A549 (cell line): ENCODE data around the gene SPDYE16.
"Not testable (repeated sequence)": the region's sequence is repeated elsewhere in the genome, so short reads cannot be mapped to it uniquely, and the experiment has no call there.

ENCODE experiments used
- BHLHE40 ChIP-seq: IDR thresholded peaks from 2 replicates; pipeline ENCODE4 v1.6.1; 2012; ENCODE audit warnings: low read depth, low read length, inconsistent platforms
- CHD4 ChIP-seq: fragments of 200-600 bp; sonication (generic); IDR thresholded peaks from 2 replicates; pipeline ENCODE4 v1.6.1; 2016; ENCODE audit warnings: antibody characterized with exemption, mild to moderate bottlenecking, borderline replicate concordance
- JUN ChIP-seq, 2 experiments: fragments of >200 bp; sonication (Bioruptor Twin); formaldehyde crosslinking; IDR thresholded peaks; 2 replicates in 1 of 2; 3 replicates in 1 of 2; pipeline ENCODE4 v1.6.1; 2016 to 2017
- POLR2A ChIP-seq: IDR thresholded peaks from 2 replicates; pipeline ENCODE4 v1.6.1; 2012; ENCODE audit warnings: mild to moderate bottlenecking, low read length
- RAD21 ChIP-seq, 2 experiments: fragments of >200 bp in 1 of 2; sonication (Bioruptor Twin) in 1 of 2; formaldehyde crosslinking in 1 of 2; IDR thresholded peaks in 1 of 2; conservative IDR thresholded peaks in 1 of 2; 2 replicates in 1 of 2; 3 replicates in 1 of 2; pipeline ENCODE4 v1.6.1; 2012 to 2018; ENCODE audit warnings: inconsistent platforms in 1 of 2
- RFX5 ChIP-seq: fragments of 450-650 bp; IDR thresholded peaks from 2 replicates; pipeline ENCODE4 v1.7.1; 2014; ENCODE audit warnings: antibody characterized with exemption, mild to moderate bottlenecking, moderate library complexity
- TP53 ChIP-seq: fragments of 250-450 bp; sonication (Bioruptor Pico); IDR thresholded peaks from 2 replicates; pipeline ENCODE4 v1.5.0; 2021; ENCODE audit warnings: mild to moderate bottlenecking, moderate library complexity
- TF ChIP-seq, protein P1 (sequence below): fragments of >200 bp; sonication (Bioruptor Twin); formaldehyde crosslinking; IDR thresholded peaks from 3 replicates; pipeline ENCODE4 v1.6.1; 2016
- TF ChIP-seq, protein P2 (sequence below): fragments of >200 bp; sonication (Bioruptor Twin); formaldehyde crosslinking; IDR thresholded peaks from 3 replicates; pipeline ENCODE4 v1.5.1; 2016
- TF ChIP-seq, protein P3 (sequence below): fragments of 450-650 bp; IDR thresholded peaks from 2 replicates; pipeline ENCODE4 v1.6.1; 2014; ENCODE audit warnings: antibody characterized with exemption

DNA sequence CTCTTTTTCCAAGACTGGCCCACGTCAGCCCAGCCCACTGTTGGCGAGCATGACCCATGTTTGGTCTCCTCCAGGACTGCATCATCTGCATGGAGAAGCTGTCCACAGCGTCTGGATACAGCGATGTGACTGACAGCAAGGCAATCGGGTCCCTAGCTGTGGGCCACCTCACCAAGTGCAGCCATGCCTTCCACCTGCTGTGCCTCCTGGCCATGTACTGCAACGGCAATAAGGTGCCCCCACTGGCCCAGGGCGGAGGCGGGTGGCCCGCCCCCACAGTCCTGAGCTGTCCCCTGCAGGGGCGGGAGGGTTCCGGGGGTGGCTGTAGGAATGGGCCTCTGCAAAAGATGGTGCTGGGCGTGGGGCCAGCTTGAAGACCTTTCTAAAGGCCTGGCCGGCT, 40.9 kb downstream of the SPDYE16 start:
- TF ChIP-seq POLR2A; JUN (IDR thresholded peaks at IDR 0.05); RFX5; RAD21 (conservative IDR thresholded peaks at IDR 0.05 in 1 of 2, IDR thresholded peaks at IDR 0.05 in 1 of 2); BHLHE40; CHD4; TP53 (CRISPR knock-in tag): not testable (repeated sequence)
- TF ChIP-seq, protein P1, sequence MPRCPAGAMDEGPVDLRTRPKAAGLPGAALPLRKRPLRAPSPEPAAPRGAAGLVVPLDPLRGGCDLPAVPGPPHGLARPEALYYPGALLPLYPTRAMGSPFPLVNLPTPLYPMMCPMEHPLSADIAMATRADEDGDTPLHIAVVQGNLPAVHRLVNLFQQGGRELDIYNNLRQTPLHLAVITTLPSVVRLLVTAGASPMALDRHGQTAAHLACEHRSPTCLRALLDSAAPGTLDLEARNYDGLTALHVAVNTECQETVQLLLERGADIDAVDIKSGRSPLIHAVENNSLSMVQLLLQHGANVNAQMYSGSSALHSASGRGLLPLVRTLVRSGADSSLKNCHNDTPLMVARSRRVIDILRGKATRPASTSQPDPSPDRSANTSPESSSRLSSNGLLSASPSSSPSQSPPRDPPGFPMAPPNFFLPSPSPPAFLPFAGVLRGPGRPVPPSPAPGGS, result not testable (repeated sequence)
- TF ChIP-seq, protein P2, sequence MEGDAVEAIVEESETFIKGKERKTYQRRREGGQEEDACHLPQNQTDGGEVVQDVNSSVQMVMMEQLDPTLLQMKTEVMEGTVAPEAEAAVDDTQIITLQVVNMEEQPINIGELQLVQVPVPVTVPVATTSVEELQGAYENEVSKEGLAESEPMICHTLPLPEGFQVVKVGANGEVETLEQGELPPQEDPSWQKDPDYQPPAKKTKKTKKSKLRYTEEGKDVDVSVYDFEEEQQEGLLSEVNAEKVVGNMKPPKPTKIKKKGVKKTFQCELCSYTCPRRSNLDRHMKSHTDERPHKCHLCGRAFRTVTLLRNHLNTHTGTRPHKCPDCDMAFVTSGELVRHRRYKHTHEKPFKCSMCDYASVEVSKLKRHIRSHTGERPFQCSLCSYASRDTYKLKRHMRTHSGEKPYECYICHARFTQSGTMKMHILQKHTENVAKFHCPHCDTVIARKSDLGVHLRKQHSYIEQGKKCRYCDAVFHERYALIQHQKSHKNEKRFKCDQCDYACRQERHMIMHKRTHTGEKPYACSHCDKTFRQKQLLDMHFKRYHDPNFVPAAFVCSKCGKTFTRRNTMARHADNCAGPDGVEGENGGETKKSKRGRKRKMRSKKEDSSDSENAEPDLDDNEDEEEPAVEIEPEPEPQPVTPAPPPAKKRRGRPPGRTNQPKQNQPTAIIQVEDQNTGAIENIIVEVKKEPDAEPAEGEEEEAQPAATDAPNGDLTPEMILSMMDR, result not testable (repeated sequence)
- TF ChIP-seq, protein P3, sequence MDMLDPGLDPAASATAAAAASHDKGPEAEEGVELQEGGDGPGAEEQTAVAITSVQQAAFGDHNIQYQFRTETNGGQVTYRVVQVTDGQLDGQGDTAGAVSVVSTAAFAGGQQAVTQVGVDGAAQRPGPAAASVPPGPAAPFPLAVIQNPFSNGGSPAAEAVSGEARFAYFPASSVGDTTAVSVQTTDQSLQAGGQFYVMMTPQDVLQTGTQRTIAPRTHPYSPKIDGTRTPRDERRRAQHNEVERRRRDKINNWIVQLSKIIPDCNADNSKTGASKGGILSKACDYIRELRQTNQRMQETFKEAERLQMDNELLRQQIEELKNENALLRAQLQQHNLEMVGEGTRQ, result not testable (repeated sequence)
